GM18505 (cell line): Measurements from ENCODE around the gene GAK.
"Not testable (repeated sequence)": the region's sequence is repeated elsewhere in the genome, so short reads cannot be mapped to it uniquely, and the experiment has no call there.

Experiments
- ATAC-seq: cut with Tn5 transposase; IDR thresholded peaks from one replicate; pipeline ENCODE4 v1.9.1; 2021; ENCODE audit not compliant: unreplicated experiment
- POLR2A ChIP-seq: IDR thresholded peaks from 4 replicates; pipeline ENCODE4 v1.6.1; 2011; ENCODE audit warnings: borderline replicate concordance; ENCODE audit not compliant: insufficient read depth, insufficient read length; ENCODE audit errors: extremely low read depth

Gene GAK

DNA sequence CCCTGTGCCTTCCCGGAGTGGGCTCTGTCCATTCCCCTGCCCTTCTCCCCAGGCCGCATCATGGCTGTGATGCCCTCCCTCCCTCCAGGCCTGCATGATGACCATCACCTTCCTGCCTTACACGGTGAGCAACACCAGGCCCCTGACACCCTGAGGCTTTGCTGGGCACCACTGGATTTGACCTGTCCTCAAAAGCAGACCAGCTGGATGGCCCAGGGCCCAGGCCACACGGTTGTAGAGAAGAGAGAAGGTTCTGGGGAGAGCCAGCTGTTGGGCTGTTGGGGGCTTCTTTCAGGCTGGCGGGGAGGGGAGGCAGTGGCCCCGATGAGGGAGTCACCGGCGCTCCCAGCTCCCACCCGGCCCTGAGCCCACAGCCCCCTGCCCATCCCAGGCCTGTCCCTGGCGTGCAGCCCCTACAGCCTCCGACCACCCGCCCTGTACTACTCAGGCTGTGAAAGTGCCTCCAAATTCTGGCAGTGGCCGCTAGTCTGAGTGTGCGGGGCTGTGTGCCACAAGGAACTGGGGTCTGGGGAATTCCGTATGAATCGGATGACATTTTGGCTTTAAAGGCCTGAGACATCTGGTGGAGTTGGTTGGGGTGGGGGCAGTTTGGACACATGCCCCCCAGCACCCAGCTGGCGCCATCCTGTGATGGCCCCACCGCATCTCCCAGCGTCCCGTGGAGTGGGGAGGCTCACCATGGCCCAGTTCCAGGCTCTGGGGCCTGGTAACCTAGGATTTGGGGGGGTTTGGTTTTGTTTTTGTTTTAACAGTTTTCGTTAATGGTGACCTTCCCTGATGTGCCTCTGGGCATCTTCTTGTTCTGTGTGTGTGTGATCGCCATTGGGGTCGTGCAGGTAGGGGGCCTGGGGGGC, 19.7 kb upstream of the GAK start:
- no peak for TF ChIP-seq POLR2A
- no peak for ATAC-seq

GRCh38 chr4:951186-951585, 19.1 kb upstream of the GAK start:
- ATAC-seq = no peak
- TF ChIP-seq POLR2A = no peak

DNA sequence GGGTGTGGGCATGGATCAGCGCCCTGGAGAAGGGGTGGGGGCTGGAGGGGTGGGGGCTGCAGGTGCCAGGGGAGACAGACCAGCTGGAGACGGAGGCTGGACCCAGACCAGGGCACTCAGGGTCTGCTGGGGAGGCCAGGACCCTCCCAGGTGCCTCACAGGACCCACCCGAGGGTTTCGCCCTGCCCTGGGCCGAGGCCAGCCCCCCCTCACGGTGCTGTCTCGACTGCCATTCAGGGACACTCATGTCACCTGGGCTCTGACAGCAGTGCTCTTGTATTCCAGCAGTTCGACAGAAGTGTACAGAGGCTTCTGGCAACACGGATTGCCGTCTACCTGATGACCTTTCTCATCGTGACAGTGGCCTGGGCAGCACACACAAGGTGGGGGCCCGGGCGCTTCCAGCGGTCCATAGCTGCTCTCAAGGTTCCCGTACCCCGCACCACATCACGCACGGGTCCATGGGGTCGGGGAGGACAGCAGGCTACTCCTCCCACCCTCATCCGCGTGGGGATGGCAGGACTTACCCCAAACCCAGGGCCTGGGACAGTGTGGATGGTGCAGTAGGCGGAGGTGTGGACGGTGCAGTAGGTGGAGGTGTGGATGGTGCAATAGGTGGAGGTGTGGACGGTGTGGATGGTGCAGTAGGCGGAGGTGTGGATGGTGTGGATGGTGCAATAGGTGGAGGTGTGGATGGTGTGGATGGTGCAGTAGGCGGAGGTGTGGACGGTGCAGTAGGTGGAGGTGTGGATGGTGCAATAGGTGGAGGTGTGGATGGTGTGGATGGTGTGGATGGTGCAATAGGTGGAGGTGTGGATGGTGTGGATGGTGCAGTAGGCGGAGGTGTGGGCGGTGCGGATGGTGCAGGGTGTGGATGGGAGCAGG, 18.3 kb upstream of the GAK start:
- ATAC-seq = no peak
- no peak for TF ChIP-seq POLR2A

DNA sequence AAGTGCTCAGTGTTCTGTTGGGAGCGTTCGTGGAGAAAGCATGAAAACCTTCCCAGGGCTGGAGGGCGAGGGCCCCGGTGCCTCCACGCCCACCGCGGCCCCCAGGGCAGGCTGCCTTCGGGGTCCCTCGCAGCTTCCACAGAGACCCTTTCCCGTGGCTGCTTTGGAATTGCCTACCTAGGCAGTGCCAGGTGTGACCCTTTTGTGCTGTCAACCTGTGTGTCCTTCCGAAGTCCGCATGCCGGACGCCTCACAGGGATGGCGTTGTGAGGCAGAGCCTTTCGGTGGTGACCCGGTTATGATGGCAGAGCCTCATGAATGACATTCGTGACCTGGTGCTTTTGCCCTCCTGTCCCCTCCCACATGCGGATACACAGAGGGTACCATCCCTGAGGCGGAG, 17.5 kb upstream of the GAK start:
- no peak for ATAC-seq
- TF ChIP-seq POLR2A = no peak

DNA sequence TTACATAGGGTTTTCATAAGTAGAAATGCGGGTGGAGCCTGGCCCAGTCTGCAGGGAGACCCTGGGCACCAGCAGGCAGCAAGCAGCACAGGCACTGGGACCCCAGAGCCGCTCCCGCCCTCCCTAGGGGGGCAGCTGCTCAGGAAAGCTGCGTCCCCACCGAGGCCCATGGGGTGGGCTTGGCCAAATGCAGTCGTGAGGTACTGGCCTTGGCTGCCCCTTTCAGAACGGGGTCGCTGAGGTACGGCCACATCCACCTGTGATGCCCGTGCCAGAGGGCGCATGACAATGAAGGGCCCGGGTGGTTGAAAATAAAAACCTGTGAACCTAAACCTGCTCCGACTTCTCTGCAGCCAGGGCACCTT, 16.8 kb upstream of the GAK start:
- no peak for ATAC-seq
- no peak for TF ChIP-seq POLR2A

DNA sequence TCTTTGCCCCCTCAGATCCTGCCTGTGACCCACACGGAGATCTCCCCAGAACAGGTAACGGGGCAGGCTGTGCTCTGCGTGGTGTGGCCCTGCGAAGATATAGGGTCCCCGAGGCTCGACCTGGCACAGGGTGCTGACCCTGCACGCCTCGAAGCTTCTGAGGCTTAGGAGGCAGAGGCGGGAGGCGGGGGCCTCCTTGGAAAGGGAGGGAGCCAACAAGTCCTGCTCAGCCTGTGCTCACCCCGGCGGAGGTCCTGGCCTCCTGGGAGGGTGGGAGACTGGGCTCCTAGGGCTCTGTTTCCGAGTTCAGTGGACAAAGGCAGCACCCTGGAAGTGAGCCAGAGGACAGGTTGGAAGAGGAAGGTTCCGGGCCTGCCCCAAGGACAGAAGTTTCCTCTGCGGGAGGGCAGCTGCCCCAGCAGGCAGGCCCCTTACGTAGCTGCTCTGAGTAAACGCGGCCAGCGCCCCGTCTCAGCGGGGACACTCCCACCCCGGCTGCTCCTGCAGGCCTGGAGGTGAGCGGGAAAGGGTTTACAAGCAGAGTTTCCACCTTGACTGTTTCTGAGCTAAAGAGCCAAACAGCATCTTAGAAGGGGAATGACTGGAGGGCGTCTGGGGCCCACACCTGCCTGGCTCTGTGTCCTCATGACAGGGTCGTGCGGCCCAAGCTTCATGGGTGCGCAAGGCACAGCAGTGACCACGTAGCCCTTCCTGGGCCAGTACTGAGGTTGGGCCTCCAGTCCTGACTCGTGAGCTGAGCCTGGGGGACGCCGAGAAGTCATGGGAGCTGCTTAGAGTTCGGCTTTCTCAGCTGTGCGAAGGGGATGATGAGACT, 16.2 kb upstream of the GAK start:
- no peak for TF ChIP-seq POLR2A
- ATAC-seq = no peak

- no peak for ATAC-seq
- no peak for TF ChIP-seq POLR2A
Observed at GRCh38 chr4:947491-947971, 15.4 kb upstream of the GAK start.

GRCh38 chr4:946517-947471, 14.7 kb upstream of the GAK start:
- TF ChIP-seq POLR2A = no peak
- no peak for ATAC-seq

DNA sequence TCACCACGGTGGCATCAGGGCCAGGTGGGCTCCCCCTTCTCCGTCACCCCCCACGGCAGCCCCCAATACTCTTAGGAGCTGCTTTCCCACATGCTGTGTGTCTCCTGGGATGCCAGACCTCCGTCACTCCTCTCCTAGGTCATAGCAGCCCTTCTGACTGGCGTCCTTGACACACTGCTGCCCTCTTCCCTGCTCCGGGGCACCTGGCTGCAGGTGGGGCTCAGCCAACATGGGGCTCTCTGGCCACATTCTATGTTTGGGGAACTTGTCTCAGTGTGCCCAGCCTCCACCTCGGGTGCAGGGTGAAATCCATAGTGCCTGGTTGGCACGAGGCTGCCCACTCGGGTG, 14.0 kb upstream of the GAK start:
- no peak for TF ChIP-seq POLR2A
- ATAC-seq = no peak

DNA sequence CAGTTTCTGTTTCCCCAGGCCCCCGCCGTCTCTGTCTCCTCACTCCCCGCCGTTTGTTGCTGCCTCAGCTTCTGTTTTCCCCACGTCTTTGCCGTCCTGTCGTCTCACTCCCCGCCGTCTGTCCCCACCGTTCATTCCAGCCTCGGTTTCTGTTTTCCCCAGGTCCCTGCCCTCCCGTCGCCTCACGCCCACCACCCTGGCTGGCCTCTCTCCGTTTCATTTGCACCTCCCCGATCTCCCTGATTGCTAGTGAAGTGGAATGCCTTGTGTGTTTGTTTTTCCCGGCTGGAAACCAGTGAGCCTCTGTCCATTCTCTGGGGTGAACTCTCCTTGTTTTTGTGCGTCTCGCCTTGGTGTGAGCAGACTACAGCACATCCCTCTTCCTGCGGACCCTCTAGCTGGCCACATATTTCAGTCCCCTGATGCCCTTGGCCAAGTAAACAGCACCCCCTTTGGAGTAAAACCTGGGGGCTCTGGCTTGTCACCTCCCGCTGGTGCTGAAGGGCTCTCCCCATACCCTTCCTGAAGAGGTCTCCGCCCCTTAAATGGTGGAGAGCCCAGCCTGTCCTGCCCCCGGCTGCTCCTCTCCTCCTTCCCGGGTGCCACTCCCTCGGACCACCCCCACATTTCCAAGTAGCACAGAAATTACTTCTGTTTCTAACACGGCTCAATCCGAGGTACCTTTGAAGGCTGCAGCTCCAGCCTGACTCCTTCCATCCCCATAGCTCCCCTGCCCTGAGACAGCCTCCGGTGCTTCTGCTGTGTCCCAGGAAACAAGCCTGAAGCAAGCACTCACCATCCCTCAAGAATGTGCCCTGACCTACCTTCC, 13.4 kb upstream of the GAK start:
- ATAC-seq = no peak
- no peak for TF ChIP-seq POLR2A

DNA sequence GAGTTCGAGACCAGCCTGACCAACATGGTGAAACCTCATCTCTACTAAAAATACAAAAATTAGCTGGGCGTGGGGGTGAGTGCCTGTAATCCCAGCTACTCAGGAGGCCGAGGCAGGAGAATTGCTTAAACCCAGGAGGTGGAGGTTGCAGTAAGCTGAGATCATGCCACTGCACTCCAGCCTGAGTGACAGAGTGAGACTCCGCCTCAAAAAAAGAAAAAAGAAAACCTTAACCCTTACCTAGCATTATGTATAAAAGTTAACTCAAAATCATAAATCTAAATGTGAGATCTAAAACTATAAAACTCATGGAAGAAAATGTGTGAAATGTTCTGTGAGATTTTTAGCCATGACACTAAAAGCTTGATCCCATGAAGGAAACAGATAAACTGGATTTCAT, 7.4 kb upstream of the GAK start:
- ATAC-seq = not testable (repeated sequence)
